SK-N-SH (cell line): ENCODE results near the gene SEPTIN12. TPM values are rescaled to one million over a fixed set of nuclear protein-coding genes. Genes with fewer than 3 reads are reported as not detected.

Source experiments
- CTCF ChIA-PET: fragments of 300-600, 350-600 bp; formaldehyde crosslinking; extraction: SDS; loops from one replicate; lab custom pipeline; 2021; lab: Yijun Ruan, JAX
- POLR2A ChIA-PET: fragments of 350-600 bp; sonication (Branson Sonifier 250); formaldehyde crosslinking; extraction: SDS; loops from one replicate; lab custom pipeline; 2020; ENCODE audit warnings: antibody characterized with exemption, inconsistent platforms; lab: Yijun Ruan, JAX
- DNase-seq: peaks from one replicate; pipeline ENCODE4 v3.0.0; 2012
- H2AFZ ChIP-seq: fragments of 200-600 bp; sonication (generic); 2 replicates; pipeline ENCODE4 v1.8.1; 2016; ENCODE audit warnings: antibody characterized with exemption, mild to moderate bottlenecking, low read depth
- H3F3A ChIP-seq: fragments of 200-600 bp; sonication (generic); replicated peaks from 2 replicates; pipeline ENCODE3; 2016; ENCODE audit warnings: antibody characterized with exemption, mild to moderate bottlenecking; ENCODE audit not compliant: insufficient read depth
- H3K27ac ChIP-seq, 2 experiments: fragments of 200-500 bp in 1 of 2; fragments of 200-600 bp in 1 of 2; sonication (Bioruptor generic) in 1 of 2; sonication (generic), shearing (Covaris generic) in 1 of 2; 2 replicates each; pipeline versions ENCODE4 v1.5.1 to v1.6.1; 2014 to 2016; ENCODE audit warnings: low read depth in 2 of 2, inconsistent platforms in 1 of 2, low read length in 1 of 2, mild to moderate bottlenecking in 1 of 2, mixed read lengths in 1 of 2
- H3K27me3 ChIP-seq: fragments of 200-600 bp; sonication (generic), shearing (Covaris generic); 2 replicates; pipeline ENCODE4 v1.6.1; 2016; ENCODE audit warnings: mixed run types; ENCODE audit not compliant: insufficient read depth
- H3K36me3 ChIP-seq, 2 experiments: fragments of 200-500 bp in 1 of 2; fragments of 200-600 bp in 1 of 2; sonication (Bioruptor generic) in 1 of 2; sonication (generic) in 1 of 2; replicated peaks in 1 of 2; 2 replicates each; pipeline versions ENCODE3 to v1.5.1; 2014 to 2016; ENCODE audit warnings: low read length in 1 of 2, mild to moderate bottlenecking in 1 of 2; ENCODE audit not compliant: insufficient read depth in 2 of 2, control insufficient read depth in 1 of 2
- H3K4me1 ChIP-seq, 2 experiments: fragments of 200-500 bp in 1 of 2; fragments of 200-600 bp in 1 of 2; sonication (Bioruptor generic) in 1 of 2; sonication (generic), shearing (Covaris generic) in 1 of 2; 2 replicates each; pipeline versions ENCODE4 v1.5.1 to v1.6.1; 2014 to 2016; ENCODE audit warnings: low read depth in 1 of 2, low read length in 1 of 2, mixed run types in 1 of 2; ENCODE audit not compliant: insufficient read depth in 2 of 2, control insufficient read depth in 1 of 2
- H3K4me2 ChIP-seq: fragments of 200-600 bp; sonication (generic), shearing (Covaris generic); 2 replicates; pipeline ENCODE4 v1.6.1; 2017; ENCODE audit warnings: mixed run types
- H3K4me3 ChIP-seq, 2 experiments: fragments of 200-500 bp in 1 of 2; fragments of 200-600 bp in 1 of 2; sonication (Bioruptor generic) in 1 of 2; sonication (generic), shearing (Covaris generic) in 1 of 2; 2 replicates each; pipeline versions ENCODE4 v1.5.1 to v1.8.1; 2014 to 2016; ENCODE audit warnings: low read depth in 2 of 2, inconsistent platforms in 1 of 2, low read length in 1 of 2, mild to moderate bottlenecking in 1 of 2, mixed read lengths in 1 of 2, moderate library complexity in 1 of 2
- H3K79me2 ChIP-seq: fragments of 200-600 bp; sonication (generic); 2 replicates; pipeline ENCODE4 v1.8.1; 2017; ENCODE audit warnings: mild to moderate bottlenecking; ENCODE audit not compliant: insufficient read depth
- H3K9ac ChIP-seq: fragments of 200-600 bp; sonication (generic); 2 replicates; pipeline ENCODE4 v1.6.1; 2017; ENCODE audit warnings: mixed run types
- H3K9me2 ChIP-seq: fragments of 200-600 bp; sonication (generic); 2 replicates; pipeline ENCODE4 v1.6.1; 2017; ENCODE audit warnings: mixed run types
- H3K9me3 ChIP-seq: fragments of 200-600 bp; sonication (generic); 2 replicates; pipeline ENCODE4 v1.6.1; 2017; ENCODE audit warnings: mixed run types, mild to moderate bottlenecking, moderate library complexity
- H4K20me1 ChIP-seq: fragments of 200-600 bp; sonication (generic); 2 replicates; pipeline ENCODE4 v1.6.1; 2017; ENCODE audit warnings: mild to moderate bottlenecking, mixed run types; ENCODE audit not compliant: insufficient read depth
- CHD2 ChIP-seq: fragments of 150-350 bp; IDR thresholded peaks from 2 replicates; pipeline ENCODE4 v1.6.1; 2018; ENCODE audit warnings: low read length; ENCODE audit not compliant: partially characterized antibody
- ELF1 ChIP-seq: IDR thresholded peaks from 2 replicates; pipeline ENCODE4 v1.4.0; 2012
- EZH2phosphoT487 ChIP-seq: fragments of 200-600 bp; sonication (generic); IDR thresholded peaks from 2 replicates; pipeline ENCODE4 v1.6.1; 2017; ENCODE audit warnings: low read depth, mixed run types, mild to moderate bottlenecking, antibody characterized with exemption, moderate library complexity, borderline replicate concordance
- FOXJ3 ChIP-seq: sonication (generic); formaldehyde crosslinking; IDR thresholded peaks from 2 replicates; pipeline ENCODE4 v1.5.1; 2020; ENCODE audit warnings: mild to moderate bottlenecking, missing genetic modification reagents
- FOXM1 ChIP-seq: IDR thresholded peaks from 2 replicates; pipeline ENCODE4 v1.4.0; 2012; ENCODE audit warnings: low read depth, mild to moderate bottlenecking
- GABPA ChIP-seq: IDR thresholded peaks from 2 replicates; pipeline ENCODE4 v1.4.0; 2012; ENCODE audit warnings: low read depth, mild to moderate bottlenecking
- IRF3 ChIP-seq: fragments of 150-350 bp; IDR thresholded peaks from 2 replicates; pipeline ENCODE4 v1.6.1; 2016; ENCODE audit warnings: mild to moderate bottlenecking, low read depth, low read length
- RXRA ChIP-seq: IDR thresholded peaks from 2 replicates; pipeline ENCODE4 v1.4.0; 2012; ENCODE audit warnings: low read depth, mild to moderate bottlenecking, borderline replicate concordance
- TCF12 ChIP-seq: IDR thresholded peaks from 2 replicates; pipeline ENCODE4 v1.4.0; 2012
- TEAD4 ChIP-seq: IDR thresholded peaks from 2 replicates; pipeline ENCODE4 v1.4.0; 2012; ENCODE audit warnings: mild to moderate bottlenecking, borderline replicate concordance; ENCODE audit not compliant: insufficient read depth
- YY1 ChIP-seq: IDR thresholded peaks from 2 replicates; pipeline ENCODE4 v1.4.0; 2012; ENCODE audit warnings: low read depth, mild to moderate bottlenecking
- WGBS: methylation state at CpG from one replicate; pipeline ENCODE4 v1.1.6; 2017; ENCODE audit warnings: low lambda C conversion rate; 5-methylcytosine and 5-hydroxymethylcytosine counted together
- polyA plus RNA-seq, 3 experiments: library from polyadenylated mRNA; depleted of rRNA; stranded (reverse); fragments of >200 nt; gene quantifications; 2 replicates each; pipeline ENCODE4 v1.2.3, GENCODE V29; 2012
- TF ChIP-seq, protein P1 (sequence below): IDR thresholded peaks from 2 replicates; pipeline ENCODE4 v1.4.0; 2012; ENCODE audit warnings: low read depth

SEPTIN12 gene
- polyA plus RNA-seq, 1 of the 3 experiments (the other 2 are of a cell fraction), result 0.07 TPM

- Histone ChIP-seq H3K9me3 (no peaks in the 10 kb centered on the region), H3K36me3 (no peaks in the 10 kb centered on the region), H3K4me2 (no peak overlapping the region), H3K4me3 (no peak overlapping the region), H3K9me2 (no peaks in the 10 kb centered on the region), H3K27ac (no peak overlapping the region; a peak in 1 of 4 replicates), H4K20me1 (no peaks in the 10 kb centered on the region), H3K4me1 (peaks cover 0 to 11% of the 10 kb centered on the region in 2 experiments; a peak in 1 of 4 replicates), H3K9ac (no peak overlapping the region), H3K79me2 (no peaks in the 10 kb centered on the region), H3K27me3 (no peaks in the 10 kb centered on the region), H2AFZ (no peak overlapping the region), H3F3A (no peaks in the 10 kb centered on the region)
- no peak for DNase-seq
- WGBS, result 96% methylated on average over 7 of the region's 7 CpGs
- TF ChIP-seq IRF3 (no peak), GABPA (no peak)
- CTCF ChIA-PET, result interaction anchor here (1.1 to 1.4 kb wide), 3 partner anchors 13 to 57 kb away, joined by 3 to 4 read pairs (median 3); no protein-coding TSS in a partner anchor
- POLR2A ChIA-PET, result interaction anchor here (1.4 kb wide), 1 partner anchor 55 kb away, joined by 3 read pairs; the partner anchor contains the start of genes ANKS3 and DNAAF8
These were observed 765 bp upstream of the SEPTIN12 start for GRCh38 chr16:4788910-4789309.

GRCh38 chr16:4788489-4788889 is 344 bp upstream of the SEPTIN12 start:
- DNase-seq, result peak; percentile 54
- POLR2A ChIA-PET, result interaction anchor here (0.9 kb wide), 1 partner anchor 15 kb away, joined by 4 read pairs; no protein-coding TSS in a partner anchor
- Histone ChIP-seq H4K20me1 (no peaks in the 10 kb centered on the region), H3K4me3 (no peak overlapping the region), H3K9me2 (no peaks in the 10 kb centered on the region), H3K79me2 (no peaks in the 10 kb centered on the region), H3K27ac (no peak overlapping the region; a peak in 1 of 4 replicates), H3K9me3 (no peaks in the 10 kb centered on the region), H2AFZ (no peak overlapping the region), H3K9ac (no peak overlapping the region), H3K4me1 (peaks cover 0 to 11% of the 10 kb centered on the region in 2 experiments; a peak in 1 of 4 replicates), H3K27me3 (no peaks in the 10 kb centered on the region), H3F3A (no peaks in the 10 kb centered on the region), H3K36me3 (no peaks in the 10 kb centered on the region), H3K4me2 (no peak overlapping the region)
- CTCF ChIA-PET, result interaction anchor here (0.7 to 1.4 kb wide), 5 partner anchors 13 to 57 kb away, joined by 3 to 4 read pairs (median 3); no protein-coding TSS in a partner anchor
- no peak for TF ChIP-seq EZH2phosphoT487
- no peak for TF ChIP-seq YY1
- TF ChIP-seq CHD2, result no peak
- TF ChIP-seq RXRA, result no peak
- TF ChIP-seq ELF1, result no peak
- no peak for TF ChIP-seq TEAD4
- no peak for TF ChIP-seq FOXJ3
- no peak for TF ChIP-seq TCF12
- TF ChIP-seq, protein P1, sequence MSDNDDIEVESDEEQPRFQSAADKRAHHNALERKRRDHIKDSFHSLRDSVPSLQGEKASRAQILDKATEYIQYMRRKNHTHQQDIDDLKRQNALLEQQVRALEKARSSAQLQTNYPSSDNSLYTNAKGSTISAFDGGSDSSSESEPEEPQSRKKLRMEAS, result no peak
- TF ChIP-seq FOXM1, result no peak
- WGBS, result 75% methylated on average over 9 of the region's 9 CpGs
